Mesodermal cell (in vitro differentiated cells): ENCODE measurements around the gene ADAMTSL2.
A peak's percentile ranks its signal among the peaks of the same experiment; 100 is the strongest.

ENCODE experiments used
- H3K27ac ChIP-seq: 2 replicates; pipeline ENCODE4 v1.7.0; 2013; ENCODE audit warnings: mild to moderate bottlenecking, low read depth, low read length, moderate library complexity; ENCODE audit not compliant: severe bottlenecking
- H3K36me3 ChIP-seq: 2 replicates; pipeline ENCODE4 v1.7.1; 2013; ENCODE audit warnings: mild to moderate bottlenecking, low read length, moderate library complexity; ENCODE audit not compliant: control insufficient read depth, insufficient read depth
- H3K4me1 ChIP-seq: one replicate; pipeline ENCODE4 v1.7.1; 2013; ENCODE audit warnings: mild to moderate bottlenecking, low read length; ENCODE audit not compliant: insufficient read depth, control insufficient read depth, poor library complexity, severe bottlenecking
- H3K4me3 ChIP-seq: 2 replicates; pipeline ENCODE4 v1.7.0; 2013; ENCODE audit warnings: low read length, control low read depth, mild to moderate bottlenecking; ENCODE audit not compliant: insufficient read depth, poor library complexity, severe bottlenecking; ENCODE audit errors: extremely low read depth
- H3K9me3 ChIP-seq: 2 replicates; pipeline ENCODE4 v1.7.1; 2013; ENCODE audit warnings: mild to moderate bottlenecking, low read length, moderate library complexity; ENCODE audit not compliant: control insufficient read depth
- WGBS, 2 experiments: methylation state at CpG; one replicate each; pipeline ENCODE4 v1.1.5; 2013; ENCODE audit warnings: missing lambda C conversion rate in 2 of 2; ENCODE audit not compliant: insufficient coverage in 2 of 2; 5-methylcytosine and 5-hydroxymethylcytosine counted together

The ADAMTSL2 gene

DNA sequence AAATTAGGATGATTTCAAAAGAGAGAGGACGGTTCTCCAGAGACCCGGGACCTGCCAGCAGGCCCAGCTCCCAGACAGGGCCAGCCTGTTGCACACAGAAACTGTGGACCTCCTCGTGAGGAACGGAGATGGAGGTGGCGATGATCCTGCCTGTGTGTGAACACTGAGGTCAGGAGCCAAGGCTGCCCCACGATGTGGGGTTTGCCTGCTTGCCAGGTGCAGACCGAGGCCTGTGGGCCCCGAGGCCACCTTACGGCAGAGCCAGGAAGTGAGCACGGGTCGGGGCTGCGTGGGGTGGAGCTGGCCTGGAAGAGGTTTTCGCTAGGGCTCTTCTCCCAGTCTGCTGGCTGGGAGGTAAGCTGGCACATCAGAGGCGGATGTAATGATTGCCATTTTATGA, 70.4 kb downstream of the ADAMTSL2 start:
- H3K36me3 ChIP-seq: no peaks in the 10 kb centered on the region
- no peak overlapping the region for H3K27ac ChIP-seq
- H3K4me1 ChIP-seq: peaks cover 9% of the 10 kb centered on the region
- H3K4me3 ChIP-seq: no peak overlapping the region
- 88 to 90% methylated on average over 13 of the region's 14 CpGs for WGBS, 2 experiments
- H3K9me3 ChIP-seq: no peaks in the 10 kb centered on the region

DNA sequence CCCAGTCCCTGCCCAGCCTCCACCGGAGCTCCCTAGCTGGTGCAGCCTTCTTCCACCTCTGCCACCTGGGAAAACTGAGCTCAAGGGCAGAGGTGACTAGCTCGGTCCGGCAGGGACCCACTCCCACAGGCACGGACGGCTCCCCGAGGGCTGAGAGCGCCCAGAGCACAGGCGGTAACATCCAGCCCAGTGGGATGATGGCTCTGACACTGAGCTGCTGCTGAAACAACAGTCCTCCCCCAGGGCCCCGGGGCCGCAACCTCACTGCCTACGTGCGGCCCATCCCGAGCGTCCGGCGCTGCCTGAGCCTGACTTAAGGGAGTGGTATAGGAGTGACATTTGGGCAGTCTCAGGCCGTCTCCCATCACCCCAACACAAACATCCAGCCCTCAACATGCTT, 70.9 kb downstream of the ADAMTSL2 start:
- no peak overlapping the region for H3K4me3 ChIP-seq
- H3K36me3 ChIP-seq: no peaks in the 10 kb centered on the region
- no peak overlapping the region for H3K27ac ChIP-seq
- WGBS, 2 experiments: 95 to 96% methylated on average over 7 to 13 of the region's 17 CpGs
- H3K9me3 ChIP-seq: no peaks in the 10 kb centered on the region
- peaks cover 9% of the 10 kb centered on the region for H3K4me1 ChIP-seq

DNA sequence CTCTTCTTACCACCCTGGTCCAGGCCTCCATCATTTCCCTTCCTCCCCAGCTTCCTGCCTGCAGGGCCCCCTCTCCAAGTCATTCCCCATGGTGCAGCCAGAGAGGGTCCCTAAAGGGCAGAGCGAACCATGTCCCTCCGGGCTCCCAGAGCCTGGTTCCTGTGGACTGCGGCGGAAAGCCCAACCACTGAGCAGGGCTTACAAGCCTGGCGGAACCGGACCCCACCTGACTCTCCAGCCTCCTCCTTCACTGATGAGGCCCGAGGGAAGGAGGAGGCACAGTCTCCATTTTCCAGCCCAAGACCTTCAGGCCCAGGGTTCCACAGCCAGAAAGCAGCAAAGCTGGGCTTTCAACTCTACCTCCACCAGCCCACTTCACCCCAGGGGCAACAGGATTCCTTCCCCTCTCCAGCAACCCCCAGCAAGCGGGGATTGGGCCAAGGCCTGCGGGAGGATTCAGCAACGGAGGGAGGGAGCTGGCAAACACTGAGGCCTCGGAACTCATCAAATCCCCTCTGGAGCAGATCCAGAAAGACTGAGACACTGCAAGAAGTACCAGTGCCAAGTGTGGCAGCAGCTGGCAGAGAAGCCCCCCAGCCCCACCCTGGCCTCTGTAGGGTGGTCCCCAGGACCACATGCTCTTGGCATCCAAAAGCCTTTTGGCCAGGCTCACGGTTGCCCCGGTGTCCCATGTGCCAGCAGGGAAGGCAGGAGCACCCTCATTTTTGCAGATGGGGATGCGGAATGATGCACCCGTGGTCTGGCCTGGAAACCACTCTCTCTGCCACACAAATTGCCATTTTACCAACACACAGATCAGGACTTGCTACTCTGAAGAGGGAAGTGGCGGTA, 71.6 kb downstream of the ADAMTSL2 start:
- H3K9me3 ChIP-seq: no peaks in the 10 kb centered on the region
- 88% methylated on average over 12 to 13 of the region's 16 CpGs for WGBS, 2 experiments
- H3K4me3 ChIP-seq: no peak overlapping the region
- peaks cover 9% of the 10 kb centered on the region for H3K4me1 ChIP-seq
- H3K27ac ChIP-seq: no peak overlapping the region
- no peaks in the 10 kb centered on the region for H3K36me3 ChIP-seq

DNA sequence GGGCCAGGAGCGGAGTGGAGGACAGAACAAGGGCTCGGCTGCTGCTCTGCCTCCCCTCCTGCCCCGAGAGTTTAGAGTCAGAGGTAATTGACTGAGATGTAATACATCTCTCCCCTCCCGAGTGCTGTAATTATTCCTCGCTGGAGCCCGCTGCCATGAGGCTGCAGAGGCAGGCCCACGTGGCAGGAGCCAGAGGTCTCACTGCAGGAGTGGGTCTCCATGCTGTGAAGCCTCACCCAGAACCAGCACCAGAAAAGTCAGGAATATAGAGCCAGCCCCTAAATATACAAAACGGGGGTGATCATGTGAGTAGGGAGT, 72.2 kb downstream of the ADAMTSL2 start:
- H3K27ac ChIP-seq: no peak overlapping the region
- H3K4me1 ChIP-seq: peaks cover 9% of the 10 kb centered on the region
- no peaks in the 10 kb centered on the region for H3K9me3 ChIP-seq
- no peak overlapping the region for H3K4me3 ChIP-seq
- H3K36me3 ChIP-seq: no peaks in the 10 kb centered on the region
- 90 to 100% methylated on average over 4 to 7 of the region's 8 CpGs for WGBS, 2 experiments

DNA sequence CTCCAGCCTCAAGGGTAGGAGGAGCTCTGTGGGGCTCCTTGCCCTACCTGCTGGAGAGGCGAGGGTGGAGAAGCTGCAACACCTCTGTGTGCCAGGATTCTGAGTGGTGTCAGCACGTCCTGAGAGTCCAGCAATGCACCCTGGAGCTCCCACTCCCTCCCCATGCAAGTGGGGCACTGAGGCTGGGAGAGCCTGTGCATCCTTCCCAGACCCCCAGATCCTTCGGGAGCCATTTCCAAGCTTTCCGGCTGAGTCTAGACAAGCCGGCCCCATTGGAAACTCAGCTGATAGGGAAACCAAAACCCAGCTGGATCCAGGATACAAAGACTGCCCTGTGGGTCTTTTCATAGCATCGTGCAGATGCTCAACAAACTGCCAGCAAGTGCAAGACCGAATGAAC, 72.9 kb downstream of the ADAMTSL2 start:
- peaks cover 9% of the 10 kb centered on the region for H3K4me1 ChIP-seq
- no peaks in the 10 kb centered on the region for H3K9me3 ChIP-seq
- no peak overlapping the region for H3K4me3 ChIP-seq
- no peaks in the 10 kb centered on the region for H3K36me3 ChIP-seq
- WGBS, 2 experiments: 78 to 87% methylated on average over 7 of the region's 7 CpGs
- no peak overlapping the region for H3K27ac ChIP-seq

DNA sequence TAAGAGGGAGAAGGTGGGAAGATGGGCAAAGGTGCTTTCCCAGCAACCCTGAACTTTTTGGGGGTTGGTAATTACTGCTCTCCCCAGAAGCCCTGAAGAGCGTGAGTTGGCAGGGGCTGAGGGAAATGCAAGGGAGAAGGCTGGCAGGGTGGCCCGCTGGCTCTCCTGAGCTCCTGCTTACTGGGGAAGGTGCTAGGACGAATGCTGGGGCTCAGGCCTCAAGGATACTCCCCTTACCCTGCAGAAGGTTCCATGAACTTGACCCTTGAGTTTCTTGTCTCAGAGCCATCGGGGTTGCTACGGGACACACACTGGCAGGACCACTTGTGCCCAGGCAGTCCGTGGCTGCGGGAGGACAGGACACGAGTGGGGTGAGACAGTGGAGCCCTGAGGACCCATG, 73.5 kb downstream of the ADAMTSL2 start:
- 94 to 97% methylated on average over 3 to 4 of the region's 8 CpGs for WGBS, 2 experiments
- Histone ChIP-seq H3K4me3 (no peak overlapping the region), H3K9me3 (no peaks in the 10 kb centered on the region), H3K27ac (no peak overlapping the region), H3K36me3 (no peaks in the 10 kb centered on the region), H3K4me1 (peaks cover 9% of the 10 kb centered on the region)

DNA sequence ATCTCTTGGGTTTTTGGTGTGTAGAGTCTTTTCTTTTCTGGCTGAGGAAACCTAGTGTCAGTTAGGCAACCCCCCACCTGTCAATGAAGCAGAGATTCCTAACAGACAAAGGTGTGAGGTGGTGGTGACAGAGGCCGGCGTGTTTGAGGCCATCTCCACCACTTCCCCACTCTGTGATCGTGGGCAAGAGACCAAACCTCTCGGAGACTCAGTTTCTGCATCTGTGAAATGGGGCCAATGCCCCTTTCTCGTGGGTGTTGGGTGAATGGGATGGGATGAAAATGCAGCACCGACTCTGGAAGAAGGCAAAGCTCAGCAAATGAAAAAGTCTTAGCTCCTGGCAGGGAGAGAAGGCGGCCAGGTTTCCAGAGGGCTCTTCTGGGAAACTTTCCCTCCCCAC, 73.9 kb downstream of the ADAMTSL2 start:
- Histone ChIP-seq H3K4me1 (peaks cover 9% of the 10 kb centered on the region), H3K27ac (no peak overlapping the region), H3K9me3 (no peaks in the 10 kb centered on the region), H3K4me3 (peak overlapping the region; percentile 32), H3K36me3 (no peaks in the 10 kb centered on the region)
- 81 to 100% methylated on average over 2 of the region's 7 CpGs for WGBS, 2 experiments

DNA sequence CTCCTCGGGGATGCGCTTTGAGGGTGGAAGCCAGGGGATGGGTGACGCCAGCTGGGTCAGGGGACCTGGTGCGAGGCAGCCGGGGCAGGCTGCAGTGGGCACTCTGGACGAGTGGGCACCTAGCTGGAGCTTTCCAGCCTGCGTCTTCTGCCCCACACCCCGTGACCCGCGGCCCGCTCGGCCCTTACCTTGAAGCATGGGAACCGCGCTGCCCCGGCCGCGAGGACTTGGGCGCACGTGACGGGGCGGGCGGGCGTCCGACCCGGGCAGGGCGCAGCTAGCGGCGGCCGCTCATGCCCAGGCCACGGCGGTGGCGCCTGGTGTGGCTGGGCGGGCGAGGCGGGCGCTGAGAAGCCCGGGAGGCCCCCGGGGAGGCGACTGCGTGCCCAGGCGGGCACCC, 74.4 kb downstream of the ADAMTSL2 start:
- Histone ChIP-seq H3K4me3 (peak overlapping the region; percentile 32), H3K36me3 (no peaks in the 10 kb centered on the region), H3K27ac (no peak overlapping the region), H3K4me1 (peaks cover 7% of the 10 kb centered on the region), H3K9me3 (no peaks in the 10 kb centered on the region)
- WGBS, 2 experiments: 13 to 19% methylated on average over 34 to 37 of the region's 41 CpGs

DNA sequence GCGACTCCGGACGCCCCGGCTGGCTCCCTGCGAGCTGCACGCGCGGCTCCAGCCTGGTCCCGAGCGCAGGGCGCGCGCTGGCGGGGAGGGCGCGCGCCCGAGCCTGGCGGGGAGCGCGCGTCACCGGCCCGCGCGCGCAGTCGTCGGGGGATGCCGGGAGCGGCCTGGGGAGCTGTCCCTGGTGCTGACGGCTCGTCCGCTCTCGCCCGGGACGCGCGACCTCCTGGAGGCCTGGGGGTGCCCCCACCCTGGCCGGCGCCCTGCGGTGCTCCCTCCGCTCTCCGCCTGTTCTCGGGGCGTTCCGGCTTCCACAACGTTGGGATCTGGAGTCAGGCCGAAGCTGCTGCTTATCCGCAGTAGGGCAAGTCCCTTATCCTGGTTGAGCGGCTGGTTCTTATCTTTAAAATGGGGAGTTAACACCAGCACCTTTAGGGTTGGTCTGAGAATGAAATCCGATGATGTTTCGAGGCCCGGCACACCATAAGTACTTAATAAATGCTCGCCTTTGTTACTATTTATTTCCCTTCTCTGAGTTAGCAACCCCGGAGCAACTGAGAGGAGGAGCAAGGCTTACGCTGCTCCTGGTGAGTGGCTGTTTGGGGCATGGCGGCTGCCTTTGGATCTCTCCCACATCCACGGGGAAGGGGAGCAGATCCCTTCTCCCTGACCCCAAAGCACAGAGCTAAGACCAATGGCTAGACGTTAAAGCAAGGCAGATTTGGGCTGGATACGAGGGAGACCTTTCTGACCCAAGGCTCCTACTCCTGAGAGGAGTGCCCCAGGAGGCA, 75.0 kb downstream of the ADAMTSL2 start, which contains the start of gene FAM163B:
Gene FAM163B, minus strand, starts transcription at position 79 of the 788 bp plus-strand sequence. CDS start 29,166 bp downstream, outside the sequence.
- Histone ChIP-seq H3K4me3 (peak within 1 kb of the TSS; percentile 32), H3K27ac (no peak within 1 kb of the TSS), H3K9me3 (no peaks in the 10 kb centered on the region), H3K4me1 (peaks cover 2% of the 10 kb centered on the region), H3K36me3 (no peaks in the 10 kb centered on the region)
- WGBS, 2 experiments: 6 to 21% methylated on average over 20 to 53 of the region's 61 CpGs

DNA sequence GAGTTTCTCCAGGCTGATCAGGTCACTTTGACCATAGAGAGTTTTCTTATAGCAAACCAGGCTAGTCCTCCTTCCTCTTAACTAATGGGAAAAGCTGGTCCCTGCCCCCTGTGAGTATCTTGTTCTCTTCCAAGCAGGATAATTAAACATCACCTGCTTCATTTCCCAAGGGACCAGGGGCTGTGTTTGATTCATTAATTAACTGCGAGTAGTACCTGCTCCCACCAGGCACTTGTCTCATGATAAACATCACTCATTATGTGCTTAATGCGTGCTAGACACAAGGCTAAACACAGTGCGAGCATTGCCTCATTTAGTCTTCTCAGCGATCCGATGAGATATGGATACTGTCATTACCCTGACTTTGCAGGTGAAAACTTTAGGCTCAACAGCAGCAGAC, 76.3 kb downstream of the ADAMTSL2 start:
- Histone ChIP-seq H3K4me1 (peaks cover 2% of the 10 kb centered on the region), H3K9me3 (no peaks in the 10 kb centered on the region), H3K36me3 (no peaks in the 10 kb centered on the region), H3K4me3 (no peak overlapping the region), H3K27ac (no peak overlapping the region)
- 80 to 88% methylated on average over 5 of the region's 5 CpGs for WGBS, 2 experiments

DNA sequence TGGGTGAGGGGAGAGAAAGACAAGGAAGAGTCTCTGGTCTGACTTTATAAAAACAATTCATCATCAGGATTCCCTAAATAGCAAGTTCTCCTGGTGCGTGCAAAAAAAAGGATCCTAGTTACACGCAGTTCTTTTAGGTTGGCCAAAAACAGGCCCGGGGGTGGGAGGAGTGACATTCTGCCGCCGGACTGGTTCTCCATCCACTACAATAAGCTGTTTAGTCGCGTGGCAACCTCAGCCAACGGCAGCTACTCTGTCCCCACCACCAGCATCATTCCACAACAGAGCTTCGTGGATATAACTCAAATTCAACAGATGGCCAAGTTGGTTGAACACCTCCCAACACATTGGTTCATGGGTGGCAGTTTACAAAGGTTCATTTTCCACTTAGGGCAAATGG, 77.5 kb downstream of the ADAMTSL2 start:
- WGBS, 2 experiments: 79 to 93% methylated on average over 8 of the region's 9 CpGs
- peaks cover 2% of the 10 kb centered on the region for H3K4me1 ChIP-seq
- H3K36me3 ChIP-seq: no peaks in the 10 kb centered on the region

More for the DNA sequence above, 77.5 kb downstream of the ADAMTSL2 start:
- Histone ChIP-seq H3K4me3 (no peak overlapping the region), H3K9me3 (no peaks in the 10 kb centered on the region), H3K27ac (no peak overlapping the region)
